ENCODE measurements around the gene BACH2. TPM values are rescaled to one million over a fixed set of nuclear protein-coding genes. Genes with fewer than 3 reads are reported as not detected.

BACH2 gene
- total and polyA plus RNA-seq, 2 experiments from 2014 or later = under 0.01 TPM; not detected in 1

- H3K4me1 ChIP-seq (ENCODE audit: insufficient read depth) = no peaks in the 10 kb centered on the region
- no peak for DNase-seq
- no peaks in the 10 kb centered on the region for H3K36me3 ChIP-seq (ENCODE audit: low read depth)
- peaks cover 9% of the 10 kb centered on the region for H3K27me3 ChIP-seq (replicated peaks; ENCODE audit: insufficient read depth)
- WGBS, 2 experiments (ENCODE audit: low coverage in 1 of 2, low lambda C conversion rate in 2 of 2, missing lambda C conversion rate in 2 of 2) = 32 to 34% methylated on average over 5 of the region's 5 CpGs
- H3K9ac ChIP-seq = no peak overlapping the region
- H3K79me2 ChIP-seq (ENCODE audit: insufficient read depth) = no peaks in the 10 kb centered on the region
- H2AFZ ChIP-seq = no peak overlapping the region
- no peaks in the 10 kb centered on the region for H4K20me1 ChIP-seq (ENCODE audit: insufficient read depth)
- H3K4me2 ChIP-seq (ENCODE audit: unreplicated experiment) = no peak overlapping the region
- TF ChIP-seq EZH2 (IDR thresholded peaks at IDR 0.05; ENCODE audit: insufficient read depth, poor library complexity, severe bottlenecking) = no peak
- no peak for TF ChIP-seq EZH2phosphoT487 (IDR thresholded peaks at IDR 0.05; ENCODE audit: insufficient read depth, low read depth)
- no peaks in the 10 kb centered on the region for H3K9me3 ChIP-seq (ENCODE audit: low read depth)
- H3F3A ChIP-seq (ENCODE audit: insufficient read depth) = no peaks in the 10 kb centered on the region
- H3K9me2 ChIP-seq (ENCODE audit: insufficient read depth) = no peaks in the 10 kb centered on the region
- in situ Hi-C loops (cut with MboI) = no loop called here
- no peak overlapping the region for H3K27ac ChIP-seq
- no peak overlapping the region for H3K4me3 ChIP-seq
These were observed 372.4 kb downstream of the BACH2 start for GRCh38 chr6:89924231-89924630.

DNA sequence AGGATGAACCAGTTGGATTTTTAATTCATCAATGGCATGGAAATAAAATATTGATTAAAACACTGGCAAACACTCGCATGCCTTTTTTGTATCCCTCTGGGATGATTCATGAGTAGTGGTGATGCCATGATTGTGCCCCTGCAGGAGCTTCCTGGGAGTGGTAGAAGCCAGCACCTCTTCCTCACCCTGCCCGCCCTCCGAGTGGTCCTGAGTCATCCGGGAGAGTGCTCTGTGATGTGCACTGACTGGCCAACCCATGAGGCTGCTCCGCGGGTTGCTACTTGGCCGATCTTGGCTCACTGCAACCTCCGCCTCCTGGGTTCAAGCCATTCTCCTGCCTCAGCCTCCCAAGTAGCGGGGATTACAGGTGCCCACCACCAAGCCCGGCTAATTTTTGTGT, 375.0 kb downstream of the BACH2 start:
- Histone ChIP-seq H3K27me3 (replicated peaks; ENCODE audit: insufficient read depth) (peaks cover 9% of the 10 kb centered on the region), H3K4me1 (ENCODE audit: insufficient read depth) (no peaks in the 10 kb centered on the region), H3K36me3 (ENCODE audit: low read depth) (no peaks in the 10 kb centered on the region), H3K4me3 (no peak overlapping the region), H3K79me2 (ENCODE audit: insufficient read depth) (no peaks in the 10 kb centered on the region), H2AFZ (no peak overlapping the region), H3F3A (ENCODE audit: insufficient read depth) (no peaks in the 10 kb centered on the region), H3K27ac (no peak overlapping the region), H3K4me2 (ENCODE audit: unreplicated experiment) (no peak overlapping the region), H3K9ac (no peak overlapping the region), H3K9me3 (ENCODE audit: low read depth) (no peaks in the 10 kb centered on the region), H4K20me1 (ENCODE audit: insufficient read depth) (no peaks in the 10 kb centered on the region), H3K9me2 (ENCODE audit: insufficient read depth) (no peaks in the 10 kb centered on the region)
- DNase-seq = no peak
- WGBS, 2 experiments (ENCODE audit: low coverage in 1 of 2, low lambda C conversion rate in 2 of 2, missing lambda C conversion rate in 2 of 2) = 77 to 79% methylated on average over 10 of the region's 10 CpGs
- in situ Hi-C loops (cut with MboI) = no loop called here
- TF ChIP-seq EZH2 (IDR thresholded peaks at IDR 0.05; ENCODE audit: insufficient read depth, poor library complexity, severe bottlenecking) (no peak), EZH2phosphoT487 (IDR thresholded peaks at IDR 0.05; ENCODE audit: insufficient read depth, low read depth) (no peak)

GRCh38 chr6:89921197-89921596, 375.4 kb downstream of the BACH2 start:
- TF ChIP-seq EZH2phosphoT487 (IDR thresholded peaks at IDR 0.05; ENCODE audit: insufficient read depth, low read depth) (no peak), EZH2 (IDR thresholded peaks at IDR 0.05; ENCODE audit: insufficient read depth, poor library complexity, severe bottlenecking) (no peak)

DNA sequence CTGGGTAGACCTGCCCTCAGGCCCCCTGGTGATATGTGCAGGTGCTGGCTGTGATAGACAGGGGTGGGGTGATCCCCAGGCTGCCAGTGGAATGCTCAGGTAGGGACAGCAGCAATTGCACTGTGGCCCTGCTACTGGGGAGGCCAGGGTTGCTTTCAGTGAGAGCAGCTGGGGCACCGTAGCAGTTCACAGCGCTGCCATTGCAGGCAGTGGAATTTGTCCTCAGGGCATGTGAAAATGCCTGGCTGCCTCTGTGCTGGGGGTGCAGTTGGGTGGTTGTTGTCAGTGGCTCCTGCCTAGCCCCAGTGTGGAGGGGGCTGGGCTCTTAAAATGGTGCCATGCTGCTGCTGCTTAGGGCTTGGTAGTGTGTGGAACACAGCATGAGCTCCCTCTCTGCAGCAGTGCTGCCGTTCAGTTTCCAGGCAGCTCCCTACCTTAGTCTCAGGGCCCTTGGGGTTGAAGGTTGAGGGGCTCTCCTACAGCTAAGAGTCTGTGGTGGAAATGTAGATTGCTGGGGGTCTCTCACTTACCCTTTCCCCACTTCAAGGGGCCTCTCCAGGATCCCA, 378.8 kb downstream of the BACH2 start:
- WGBS, 2 experiments (ENCODE audit: low coverage in 1 of 2, low lambda C conversion rate in 2 of 2, missing lambda C conversion rate in 2 of 2) = 63 to 65% methylated on average over 3 of the region's 3 CpGs

More at GRCh38 chr6:89921197-89921596, 375.4 kb downstream of the BACH2 start:
- Histone ChIP-seq H3K4me2 (ENCODE audit: unreplicated experiment) (no peak overlapping the region), H3K36me3 (ENCODE audit: low read depth) (no peaks in the 10 kb centered on the region), H2AFZ (no peak overlapping the region), H3K4me3 (no peak overlapping the region), H3F3A (ENCODE audit: insufficient read depth) (no peaks in the 10 kb centered on the region), H3K79me2 (ENCODE audit: insufficient read depth) (no peaks in the 10 kb centered on the region), H3K27ac (no peak overlapping the region), H3K9ac (no peak overlapping the region), H3K27me3 (replicated peaks; ENCODE audit: insufficient read depth) (peaks cover 5% of the 10 kb centered on the region; the same call in 1 of the 2 replicates), H4K20me1 (ENCODE audit: insufficient read depth) (no peaks in the 10 kb centered on the region), H3K4me1 (ENCODE audit: insufficient read depth) (no peaks in the 10 kb centered on the region), H3K9me3 (ENCODE audit: low read depth) (no peaks in the 10 kb centered on the region), H3K9me2 (ENCODE audit: insufficient read depth) (no peaks in the 10 kb centered on the region)
- WGBS, 2 experiments (ENCODE audit: low coverage in 1 of 2, low lambda C conversion rate in 2 of 2, missing lambda C conversion rate in 2 of 2) = 56 to 66% methylated on average over 6 of the region's 6 CpGs
- in situ Hi-C loops (cut with MboI) = no loop called here
- DNase-seq = no peak

More for the DNA sequence above, 378.8 kb downstream of the BACH2 start:
- H3K4me3 ChIP-seq = no peak overlapping the region
- no peak overlapping the region for H3K4me2 ChIP-seq (ENCODE audit: unreplicated experiment)
- DNase-seq = no peak
- H4K20me1 ChIP-seq (ENCODE audit: insufficient read depth) = no peaks in the 10 kb centered on the region
- H3F3A ChIP-seq (ENCODE audit: insufficient read depth) = no peaks in the 10 kb centered on the region
- H3K36me3 ChIP-seq (ENCODE audit: low read depth) = no peaks in the 10 kb centered on the region
- no peaks in the 10 kb centered on the region for H3K9me3 ChIP-seq (ENCODE audit: low read depth)
- no peak overlapping the region for H3K27ac ChIP-seq
- no peaks in the 10 kb centered on the region; the same call in 1 of the 2 replicates for H3K27me3 ChIP-seq (replicated peaks; ENCODE audit: insufficient read depth)
- H3K9me2 ChIP-seq (ENCODE audit: insufficient read depth) = no peaks in the 10 kb centered on the region
- no peaks in the 10 kb centered on the region for H3K79me2 ChIP-seq (ENCODE audit: insufficient read depth)
- H2AFZ ChIP-seq = no peak overlapping the region
- in situ Hi-C loops (cut with MboI) = no loop called here
- no peak for TF ChIP-seq EZH2phosphoT487 (IDR thresholded peaks at IDR 0.05; ENCODE audit: insufficient read depth, low read depth)
- H3K4me1 ChIP-seq (ENCODE audit: insufficient read depth) = no peaks in the 10 kb centered on the region
- H3K9ac ChIP-seq = no peak overlapping the region

Measured in GM23248 (cell line).